Uterus (tissue), 2 donors: ENCODE data around the gene TALDO1.

Source experiments
- CTCF ChIP-seq, 4 experiments: fragments of 200-600 bp in 2 of 4; fragments of 450-650 bp in 2 of 4; sonication (generic) in 2 of 4; IDR thresholded peaks; one replicate each; pipeline ENCODE4 v1.5.1; 2016 to 2019; ENCODE audit warnings: antibody characterized with exemption in 4 of 4, mild to moderate bottlenecking in 2 of 4, moderate library complexity in 1 of 4
- POLR2A ChIP-seq, 2 donors: fragments of 450-650 bp; IDR thresholded peaks; one replicate each; pipeline ENCODE4 v1.6.1; 2016; ENCODE audit warnings: antibody characterized with exemption in 2 of 2, mild to moderate bottlenecking in 1 of 2, moderate library complexity in 1 of 2

- no peak for TF ChIP-seq CTCF (IDR thresholded peaks at IDR 0.05)
- TF ChIP-seq POLR2A (IDR thresholded peaks at IDR 0.05), result no peak
Measured at GRCh38 chr11:764322-765024, 17.2 kb downstream of the TALDO1 start.
